Astrocyte of the spinal cord (primary cell): Measurements from ENCODE around the gene ROS1.
"Not testable (repeated sequence)": the region's sequence is repeated elsewhere in the genome, so short reads cannot be mapped to it uniquely, and the experiment has no call there.

Experiments
- DNase-seq: peaks from one replicate; pipeline ENCODE4 v3.0.0; 2011; ENCODE audit warnings: low read depth, low spot score
- H3K4me3 ChIP-seq: 2 replicates; pipeline ENCODE4 v1.5.1; 2011; ENCODE audit warnings: low read depth, mild to moderate bottlenecking, low read length, moderate library complexity
- in situ Hi-C: cut with HindIII; loops from 2 replicates; pipeline ENCODE4 v1.10.0; 2017; ENCODE audit warnings: low sequenced_read_pairs
- TF ChIP-seq, protein P1 (sequence below): IDR thresholded peaks from 2 replicates; pipeline ENCODE4 v1.5.1; 2012; ENCODE audit warnings: low read depth, mild to moderate bottlenecking, low read length, inconsistent platforms

Gene ROS1

DNA sequence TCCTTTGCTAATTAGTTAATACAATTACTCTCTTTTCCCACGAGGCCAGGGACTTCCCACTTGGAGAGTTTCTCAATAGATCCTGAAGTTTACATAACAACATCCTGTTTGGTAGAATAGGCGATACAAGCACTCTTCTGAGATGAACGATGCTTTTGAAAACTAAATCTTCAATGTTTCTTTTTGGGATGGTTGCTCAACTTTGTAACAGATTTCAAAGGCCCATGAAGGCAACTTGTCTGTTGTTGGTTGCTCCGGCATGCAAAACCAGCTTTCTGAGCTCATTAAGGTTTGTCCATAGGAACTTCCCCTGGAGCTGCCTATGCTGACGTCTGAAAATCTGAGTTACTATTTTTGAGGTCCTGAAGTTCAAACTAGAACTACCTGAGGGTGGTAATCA is 25.9 kb upstream of the ROS1 start:
- TF ChIP-seq, protein P1, sequence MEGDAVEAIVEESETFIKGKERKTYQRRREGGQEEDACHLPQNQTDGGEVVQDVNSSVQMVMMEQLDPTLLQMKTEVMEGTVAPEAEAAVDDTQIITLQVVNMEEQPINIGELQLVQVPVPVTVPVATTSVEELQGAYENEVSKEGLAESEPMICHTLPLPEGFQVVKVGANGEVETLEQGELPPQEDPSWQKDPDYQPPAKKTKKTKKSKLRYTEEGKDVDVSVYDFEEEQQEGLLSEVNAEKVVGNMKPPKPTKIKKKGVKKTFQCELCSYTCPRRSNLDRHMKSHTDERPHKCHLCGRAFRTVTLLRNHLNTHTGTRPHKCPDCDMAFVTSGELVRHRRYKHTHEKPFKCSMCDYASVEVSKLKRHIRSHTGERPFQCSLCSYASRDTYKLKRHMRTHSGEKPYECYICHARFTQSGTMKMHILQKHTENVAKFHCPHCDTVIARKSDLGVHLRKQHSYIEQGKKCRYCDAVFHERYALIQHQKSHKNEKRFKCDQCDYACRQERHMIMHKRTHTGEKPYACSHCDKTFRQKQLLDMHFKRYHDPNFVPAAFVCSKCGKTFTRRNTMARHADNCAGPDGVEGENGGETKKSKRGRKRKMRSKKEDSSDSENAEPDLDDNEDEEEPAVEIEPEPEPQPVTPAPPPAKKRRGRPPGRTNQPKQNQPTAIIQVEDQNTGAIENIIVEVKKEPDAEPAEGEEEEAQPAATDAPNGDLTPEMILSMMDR, result no peak

DNA sequence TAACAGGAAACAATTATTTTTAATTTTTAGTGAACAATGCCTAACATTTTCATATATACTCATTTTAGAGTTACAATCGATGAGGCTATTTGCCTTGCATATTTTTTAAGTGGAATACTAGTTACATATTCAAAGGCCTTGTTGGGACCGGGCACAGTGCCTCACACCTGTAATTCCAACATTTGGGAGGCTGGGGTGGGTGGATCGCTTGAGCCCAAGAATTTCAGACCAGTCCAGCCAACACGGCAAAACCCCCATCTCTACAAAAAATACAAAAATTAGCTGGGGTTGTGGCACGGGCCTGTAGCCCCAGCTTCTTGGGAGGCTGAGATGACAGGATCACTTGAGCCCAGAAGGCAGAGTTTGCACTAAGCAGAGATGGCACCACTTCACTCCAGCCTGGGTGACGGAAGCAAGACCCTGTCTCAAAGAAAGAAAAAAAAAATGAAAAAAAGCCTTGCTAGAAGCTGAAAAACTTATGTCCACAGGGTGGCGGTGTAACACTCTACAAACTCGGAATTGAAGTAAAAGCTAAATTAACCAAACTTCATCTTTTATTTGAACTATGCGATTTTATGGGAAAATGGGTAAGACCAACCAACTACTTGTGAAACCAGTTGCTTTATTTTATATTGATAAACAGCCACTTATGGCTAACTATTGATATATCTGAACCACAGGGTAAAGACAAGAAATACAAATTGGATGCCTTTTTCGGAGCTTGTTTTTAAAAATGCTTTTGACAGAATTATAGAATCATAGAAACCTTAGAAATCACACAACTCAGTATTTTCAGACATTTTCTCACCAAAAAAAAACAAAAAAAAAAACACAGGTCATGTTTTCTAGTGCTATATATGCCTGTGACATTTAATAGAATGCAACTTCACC is 24.1 kb upstream of the ROS1 start:
- DNase-seq, result peak; percentile 88
- TF ChIP-seq, protein P1, result peak; percentile 60
- no peak overlapping the region for H3K4me3 ChIP-seq
- in situ Hi-C loops, result no loop called here

More for the DNA sequence above, 25.9 kb upstream of the ROS1 start:
- no peak overlapping the region for H3K4me3 ChIP-seq
- in situ Hi-C loops, result no loop called here
- DNase-seq, result no peak

DNA sequence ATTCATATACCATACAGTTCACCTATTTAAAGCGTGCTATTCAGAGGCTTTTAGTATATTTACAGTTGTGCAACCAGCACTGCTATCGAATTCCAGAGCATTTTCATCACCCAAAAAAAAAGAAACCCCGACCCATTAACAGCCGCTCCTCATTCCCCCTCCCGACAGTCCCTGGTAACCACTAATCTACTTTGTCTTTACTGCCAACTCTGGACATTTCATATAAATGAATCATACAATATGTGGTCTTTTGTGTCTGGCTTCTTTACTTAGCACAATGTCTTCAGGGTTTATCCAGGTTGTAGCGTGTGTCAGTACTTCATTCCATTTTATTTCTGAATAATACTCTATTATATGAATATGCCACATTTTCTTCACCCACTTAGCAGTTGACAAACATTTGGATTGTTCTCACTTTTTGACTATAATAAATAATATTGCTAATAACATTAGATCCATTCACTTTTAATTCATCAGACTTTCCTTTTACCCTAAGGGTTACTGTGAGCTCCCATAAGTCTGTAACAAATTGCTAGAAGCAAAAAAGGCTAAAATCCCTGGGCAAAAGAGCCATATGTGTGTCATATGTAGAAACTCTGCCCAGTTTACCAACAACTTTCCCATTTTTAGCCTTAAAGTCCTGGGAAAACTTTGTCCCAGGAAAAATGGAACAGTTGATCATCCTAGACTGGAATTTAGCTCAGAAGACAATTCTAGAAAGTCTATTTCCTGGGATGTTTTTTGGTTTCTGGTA is 23.2 kb upstream of the ROS1 start:
- peak; percentile 95 for DNase-seq
- H3K4me3 ChIP-seq, result no peak overlapping the region
- TF ChIP-seq, protein P1, result no peak
- in situ Hi-C loops, result no loop called here

DNA sequence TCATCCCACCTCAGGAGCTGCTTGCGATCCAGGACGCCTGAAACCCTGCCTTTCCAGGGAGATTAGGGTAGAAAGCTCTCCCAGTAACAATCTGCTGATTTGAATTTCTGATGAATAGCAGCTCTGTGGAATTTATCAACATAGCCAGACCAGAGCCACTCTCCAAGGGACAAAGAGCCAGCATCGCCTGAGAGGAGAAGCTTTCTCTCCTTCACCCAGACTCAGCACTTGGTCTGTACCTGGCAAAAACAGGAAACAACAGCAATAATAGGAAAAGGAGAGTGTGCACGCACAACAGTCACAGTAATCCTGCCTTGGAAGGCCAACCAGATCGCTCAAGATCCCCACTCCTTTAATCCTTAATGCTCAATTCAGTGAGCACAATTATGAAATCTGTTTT is 22.3 kb upstream of the ROS1 start:
- TF ChIP-seq, protein P1, result no peak
- no peak overlapping the region for H3K4me3 ChIP-seq
- in situ Hi-C loops, result no loop called here
- DNase-seq, result peak; percentile 17

DNA sequence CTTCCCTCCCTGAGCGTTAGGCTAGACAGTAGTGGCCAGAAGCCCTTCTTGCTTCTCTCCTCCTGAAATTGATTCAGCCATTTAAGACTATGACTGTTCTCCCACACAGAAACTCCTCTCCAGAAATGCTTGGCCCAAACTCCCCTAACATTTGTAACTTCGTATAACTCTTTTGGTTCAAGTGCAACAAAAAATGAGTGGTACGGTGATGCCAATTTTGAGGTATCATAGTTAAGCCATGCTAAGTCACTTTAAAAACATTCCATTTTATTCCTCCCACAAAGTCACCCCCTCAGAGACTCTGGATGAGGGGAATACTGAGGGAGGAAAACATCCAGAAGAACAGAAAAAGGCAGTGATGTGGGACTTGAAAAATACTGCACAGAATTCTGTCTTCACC is 21.1 kb upstream of the ROS1 start:
- TF ChIP-seq, protein P1, result no peak
- no peak for DNase-seq
- in situ Hi-C loops, result no loop called here
- H3K4me3 ChIP-seq, result no peak overlapping the region

DNA sequence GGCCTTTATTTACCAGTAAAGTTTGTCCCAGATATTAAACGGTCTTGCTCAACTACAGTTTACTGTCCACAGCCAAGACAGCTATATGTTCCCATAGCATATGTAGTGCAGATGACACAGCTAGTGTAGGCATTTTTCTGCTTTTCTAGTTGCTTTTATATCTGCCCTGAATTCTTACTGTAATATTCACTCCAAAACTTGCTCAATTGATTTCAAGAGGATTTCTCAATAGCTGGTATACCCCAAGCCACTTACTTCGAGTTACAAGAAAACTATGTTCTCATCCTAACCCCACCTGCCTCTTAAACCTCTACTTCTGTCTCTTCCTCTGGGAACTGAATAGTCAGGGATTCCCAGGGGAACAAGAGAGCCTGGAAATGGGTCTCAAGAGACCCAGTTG is 18.9 kb upstream of the ROS1 start:
- in situ Hi-C loops, result no loop called here
- TF ChIP-seq, protein P1, result no peak
- DNase-seq, result no peak
- no peak overlapping the region for H3K4me3 ChIP-seq

DNA sequence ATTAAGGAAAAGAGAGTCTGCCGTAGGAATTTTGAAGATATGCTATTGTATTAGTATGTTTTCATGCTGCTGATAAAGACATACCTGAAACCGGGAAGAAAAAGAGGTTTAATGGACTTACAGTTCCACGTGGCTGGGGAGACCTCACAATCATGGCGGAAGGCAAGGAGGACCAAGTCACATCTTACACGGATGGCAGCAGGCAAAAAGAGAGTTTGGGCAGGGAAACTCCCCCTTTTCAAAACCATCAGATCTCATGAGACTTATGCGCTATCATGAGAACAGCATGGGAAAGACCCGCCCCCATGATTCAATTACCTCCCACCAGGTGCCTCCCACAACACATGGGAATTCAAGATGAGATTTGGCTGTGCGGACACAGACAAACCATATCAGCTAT is 16.6 kb upstream of the ROS1 start:
- H3K4me3 ChIP-seq, in situ Hi-C loops, DNase-seq: not testable (repeated sequence)
